Skeletal muscle tissue (tissue), 4 donors: Measurements from ENCODE around the gene MT4. TPM values are rescaled to one million over a fixed set of nuclear protein-coding genes. Genes with fewer than 3 reads are reported as not detected.

Source experiments
- H3K27ac ChIP-seq: one replicate; pipeline ENCODE4 v1.7.0; 2013; ENCODE audit warnings: mild to moderate bottlenecking, low read depth, low read length, inconsistent platforms
- H3K27me3 ChIP-seq, 3 donors: one replicate each; pipeline ENCODE4 v1.7.0; 2013; ENCODE audit warnings: low read length in 3 of 3; ENCODE audit not compliant: control insufficient read depth in 3 of 3, insufficient read depth in 3 of 3
- H3K36me3 ChIP-seq, 3 donors: one replicate each; pipeline ENCODE4 v1.7.0; 2013; ENCODE audit warnings: low read length in 3 of 3; ENCODE audit not compliant: control insufficient read depth in 3 of 3, insufficient read depth in 3 of 3
- H3K4me1 ChIP-seq, 3 donors: one replicate each; pipeline ENCODE4 v1.7.0; 2013; ENCODE audit warnings: low read length in 3 of 3, mild to moderate bottlenecking in 3 of 3; ENCODE audit not compliant: control insufficient read depth in 3 of 3, insufficient read depth in 3 of 3
- H3K4me3 ChIP-seq, 3 donors: one replicate each; pipeline ENCODE4 v1.7.0; 2013; ENCODE audit warnings: low read length in 3 of 3
- H3K9ac ChIP-seq, 3 donors: one replicate each; pipeline ENCODE4 v1.7.0; 2013; ENCODE audit warnings: low read length in 3 of 3, mild to moderate bottlenecking in 3 of 3, moderate library complexity in 2 of 3, low read depth in 1 of 3
- H3K9me3 ChIP-seq, 3 donors: one replicate each; pipeline ENCODE4 v1.7.0; 2013; ENCODE audit warnings: low read length in 3 of 3; ENCODE audit not compliant: control insufficient read depth in 3 of 3
- total RNA-seq: library from RNA; depleted of rRNA; stranded (reverse); fragments of >200 nt; gene quantifications from one replicate; pipeline ENCODE4 v1.2.3, GENCODE V29; 2014
- donor health status: Osteomylitis.

The MT4 gene
- total RNA-seq, 1 donor from 2014 or later: not detected

GRCh38 chr16:56617212-56618085 lies 52.6 kb downstream of the MT4 start:
- peak overlapping the region; percentile 38 for H3K27ac ChIP-seq
- no peaks in the 10 kb centered on the region for H3K36me3 ChIP-seq
- peaks cover 11 to 21% (median 16%) of the 10 kb centered on the region in 3 donors for H3K4me1 ChIP-seq
- peak overlapping the region; percentile 61 to 83 (median 77) for H3K9ac ChIP-seq
- peak overlapping the region; percentile 66 to 79 (median 68) for H3K4me3 ChIP-seq
- no peaks in the 10 kb centered on the region for H3K9me3 ChIP-seq
- no peaks in the 10 kb centered on the region for H3K27me3 ChIP-seq

GRCh38 chr16:56618138-56618537 lies 53.3 kb downstream of the MT4 start:
- H3K9me3 ChIP-seq: no peaks in the 10 kb centered on the region
- no peaks in the 10 kb centered on the region for H3K27me3 ChIP-seq
- peak overlapping the region in 1 of 3 donors; percentile 83 for H3K9ac ChIP-seq
- H3K36me3 ChIP-seq: no peaks in the 10 kb centered on the region
- H3K4me1 ChIP-seq: peaks cover 11 to 21% (median 16%) of the 10 kb centered on the region in 3 donors
- H3K4me3 ChIP-seq: no peak overlapping the region
- peak overlapping the region; percentile 38 for H3K27ac ChIP-seq

Other genes starting within 250 kb of the MT4 start
- 130 TPM for gene AMFR, start 139.5 kb upstream of the MT4 start, total RNA-seq
- 54.8 TPM for gene NUDT21, start 113.7 kb upstream of the MT4 start, total RNA-seq
- gene OGFOD1, start 113.5 kb upstream of the MT4 start, total RNA-seq: 21.4 TPM
- 86.1 TPM for gene BBS2, start 45.0 kb upstream of the MT4 start, total RNA-seq
- 1.0 TPM for gene MT3, start 24.5 kb downstream of the MT4 start, total RNA-seq
- 2.1 TPM for gene MT2A, start 43.5 kb downstream of the MT4 start, total RNA-seq
- gene MT1E, start 60.7 kb downstream of the MT4 start, total RNA-seq: 18.8 TPM
- gene MT1M, start 67.6 kb downstream of the MT4 start, total RNA-seq: 2.1 TPM
- not detected for gene MT1A, start 73.6 kb downstream of the MT4 start, total RNA-seq
- not detected for gene MT1B, start 86.8 kb downstream of the MT4 start, total RNA-seq
- gene MT1F, start 92.9 kb downstream of the MT4 start, total RNA-seq: not detected
- gene MT1G, start 103.0 kb downstream of the MT4 start, total RNA-seq: not detected
- gene MT1H, start 104.7 kb downstream of the MT4 start, total RNA-seq: not detected
- gene MT1X, start 117.4 kb downstream of the MT4 start, total RNA-seq: 11.5 TPM
- 54.8 TPM for gene NUP93, start 165.1 kb downstream of the MT4 start, total RNA-seq